HEK293 (cell line): Measurements from ENCODE around the gene LY6G6D.
A peak's percentile ranks its signal among the peaks of the same experiment; 100 is the strongest.

Experiments
- CTCF ChIP-seq: fragments of 450-650 bp; formaldehyde crosslinking; IDR thresholded peaks from 2 replicates; pipeline ENCODE4 v1.5.1; 2016; ENCODE audit warnings: missing biosample characterization, missing genetic modification characterization
- HOXD13 ChIP-seq: sonication (generic); formaldehyde crosslinking; IDR thresholded peaks from 2 replicates; pipeline ENCODE4 v1.8.0; 2022; ENCODE audit warnings: missing genetic modification reagents, borderline replicate concordance
- IKZF3 ChIP-seq: fragments of 450-650 bp; IDR thresholded peaks from 2 replicates; pipeline ENCODE4 v1.5.0; 2018; ENCODE audit warnings: missing biosample characterization, mild to moderate bottlenecking, missing genetic modification characterization, moderate library complexity
- MZF1 ChIP-seq: fragments of 450-650 bp; formaldehyde crosslinking; IDR thresholded peaks from 2 replicates; pipeline ENCODE4 v1.5.1; 2017; ENCODE audit warnings: missing biosample characterization, missing genetic modification characterization, borderline replicate concordance
- PRDM10 ChIP-seq: fragments of 450-650 bp; formaldehyde crosslinking; IDR thresholded peaks from 2 replicates; pipeline ENCODE4 v1.5.1; 2016; ENCODE audit warnings: missing biosample characterization, missing genetic modification characterization
- ZFP37 ChIP-seq: fragments of 450-650 bp; formaldehyde crosslinking; IDR thresholded peaks from 2 replicates; pipeline ENCODE4 v1.5.1; 2016; ENCODE audit warnings: missing biosample characterization, missing genetic modification characterization
- ZNF10 ChIP-seq: fragments of 450-650 bp; formaldehyde crosslinking; IDR thresholded peaks from 2 replicates; pipeline ENCODE4 v1.5.1; 2017; ENCODE audit warnings: missing biosample characterization, missing genetic modification characterization
- ZNF221 ChIP-seq: fragments of 450-650 bp; formaldehyde crosslinking; IDR thresholded peaks from 2 replicates; pipeline ENCODE4 v1.5.1; 2017; ENCODE audit warnings: missing biosample characterization, missing genetic modification characterization, borderline replicate concordance
- ZNF223 ChIP-seq: fragments of 450-650 bp; formaldehyde crosslinking; IDR thresholded peaks from 2 replicates; pipeline ENCODE4 v1.5.1; 2016; ENCODE audit warnings: missing biosample characterization, missing genetic modification characterization
- ZNF274 ChIP-seq, 2 experiments: fragments of 200-500 bp in 1 of 2; fragments of 450-650 bp in 1 of 2; sonication (Bioruptor generic) in 1 of 2; formaldehyde crosslinking in 1 of 2; IDR thresholded peaks; 2 replicates each; pipeline versions ENCODE4 v1.5.1 to v1.6.1; 2014 to 2016; ENCODE audit warnings: borderline replicate concordance in 1 of 2, inconsistent platforms in 1 of 2, low read length in 1 of 2, missing biosample characterization in 1 of 2, missing genetic modification characterization in 1 of 2
- ZNF280D ChIP-seq: fragments of 450-650 bp; formaldehyde crosslinking; IDR thresholded peaks from 2 replicates; pipeline ENCODE4 v1.5.1; 2016; ENCODE audit warnings: missing biosample characterization, missing genetic modification characterization
- ZNF302 ChIP-seq: fragments of 450-650 bp; formaldehyde crosslinking; IDR thresholded peaks from 2 replicates; pipeline ENCODE4 v1.5.1; 2016; ENCODE audit warnings: missing biosample characterization, missing genetic modification characterization, low read depth
- ZNF354C ChIP-seq: fragments of 450-650 bp; formaldehyde crosslinking; IDR thresholded peaks from 2 replicates; pipeline ENCODE4 v1.5.1; 2016; ENCODE audit warnings: missing biosample characterization, missing genetic modification characterization, low read depth, borderline replicate concordance
- ZNF768 ChIP-seq: fragments of 450-650 bp; formaldehyde crosslinking; IDR thresholded peaks from 2 replicates; pipeline ENCODE4 v1.5.1; 2018; ENCODE audit warnings: missing biosample characterization, mild to moderate bottlenecking, missing genetic modification characterization
- ZNF776 ChIP-seq: fragments of 450-650 bp; formaldehyde crosslinking; IDR thresholded peaks from 2 replicates; pipeline ENCODE4 v1.5.0; 2017; ENCODE audit warnings: missing biosample characterization, missing genetic modification characterization, borderline replicate concordance
- ZSCAN16 ChIP-seq: fragments of 450-650 bp; formaldehyde crosslinking; IDR thresholded peaks from 2 replicates; pipeline ENCODE4 v1.5.1; 2016; ENCODE audit warnings: missing biosample characterization, missing genetic modification characterization
- TF ChIP-seq, protein P1 (sequence below): fragments of 450-650 bp; formaldehyde crosslinking; IDR thresholded peaks from 2 replicates; pipeline ENCODE4 v1.5.1; 2016; ENCODE audit warnings: missing biosample characterization, missing genetic modification characterization
- TF ChIP-seq, protein P2 (sequence below): IDR thresholded peaks from 2 replicates; pipeline ENCODE4 v1.6.1; 2011; ENCODE audit warnings: mild to moderate bottlenecking, low read depth, low read length, borderline replicate concordance
- TF ChIP-seq, protein P3 (sequence below): fragments of 450-650 bp; IDR thresholded peaks from 2 replicates; pipeline ENCODE4 v1.5.1; 2018; ENCODE audit warnings: missing biosample characterization, missing genetic modification characterization

The LY6G6D gene

DNA sequence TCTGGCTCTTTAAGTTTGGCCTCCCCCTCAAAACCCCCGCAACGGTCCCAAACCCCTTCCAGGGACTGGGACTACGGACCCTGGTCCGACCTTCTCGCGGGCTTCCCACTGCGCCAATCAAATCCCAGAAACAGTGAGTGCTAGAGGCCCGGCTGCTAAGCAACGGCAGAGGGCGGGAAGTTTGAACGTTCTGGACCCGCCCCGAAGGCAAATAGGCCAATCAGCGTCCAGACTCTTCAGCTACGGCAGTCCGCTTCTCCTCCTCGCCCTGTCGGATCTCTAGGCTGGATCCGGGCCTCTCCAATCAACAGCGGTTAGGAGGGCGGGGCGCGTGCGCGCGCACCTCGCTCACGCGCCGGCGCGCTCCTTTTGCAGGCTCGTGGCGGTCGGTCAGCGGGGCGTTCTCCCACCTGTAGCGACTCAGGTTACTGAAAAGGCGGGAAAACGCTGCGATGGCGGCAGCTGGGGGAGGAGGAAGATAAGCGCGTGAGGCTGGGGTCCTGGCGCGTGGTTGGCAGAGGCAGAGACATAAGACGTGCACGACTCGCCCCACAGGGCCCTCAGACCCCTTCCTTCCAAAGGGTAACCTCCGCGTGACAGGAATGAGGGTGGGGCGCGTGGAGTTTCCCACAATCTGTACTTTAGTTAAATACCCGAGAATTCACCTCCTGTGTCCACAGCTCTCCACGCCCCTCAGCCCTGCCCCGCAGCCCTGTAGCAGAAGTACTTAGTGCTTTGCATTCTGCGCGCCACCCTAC lies 24.7 kb downstream of the LY6G6D start, which contains the start of gene MSH5 (continued):
- TF ChIP-seq ZNF280D (tag by site-specific recombination) (no peak), ZNF221 (tag by site-specific recombination) (no peak), ZFP37 (tag by site-specific recombination) (no peak), MZF1 (tag by site-specific recombination) (no peak), ZSCAN16 (no peak), PRDM10 (tag by site-specific recombination) (0 out of 2 replicates have a peak, but pooled peaks have one; percentile 61), ZNF10 (tag by site-specific recombination) (no peak), ZNF274 (IDR thresholded peaks at IDR 0.05; ENCODE audit: low read length) (no peak), ZNF274 (tag by site-specific recombination; IDR thresholded peaks at IDR 0.05; ENCODE audit: borderline replicate concordance) (no peak), ZNF776 (tag by site-specific recombination) (no peak), ZNF223 (tag by site-specific recombination) (no peak), IKZF3 (peak; percentile 94), ZNF302 (tag by site-specific recombination) (no peak), ZNF354C (tag by site-specific recombination) (no peak), CTCF (no peak), HOXD13 (CRISPR knock-in tag) (no peak), ZNF768 (tag by site-specific recombination) (no peak)
- TF ChIP-seq, protein P1, sequence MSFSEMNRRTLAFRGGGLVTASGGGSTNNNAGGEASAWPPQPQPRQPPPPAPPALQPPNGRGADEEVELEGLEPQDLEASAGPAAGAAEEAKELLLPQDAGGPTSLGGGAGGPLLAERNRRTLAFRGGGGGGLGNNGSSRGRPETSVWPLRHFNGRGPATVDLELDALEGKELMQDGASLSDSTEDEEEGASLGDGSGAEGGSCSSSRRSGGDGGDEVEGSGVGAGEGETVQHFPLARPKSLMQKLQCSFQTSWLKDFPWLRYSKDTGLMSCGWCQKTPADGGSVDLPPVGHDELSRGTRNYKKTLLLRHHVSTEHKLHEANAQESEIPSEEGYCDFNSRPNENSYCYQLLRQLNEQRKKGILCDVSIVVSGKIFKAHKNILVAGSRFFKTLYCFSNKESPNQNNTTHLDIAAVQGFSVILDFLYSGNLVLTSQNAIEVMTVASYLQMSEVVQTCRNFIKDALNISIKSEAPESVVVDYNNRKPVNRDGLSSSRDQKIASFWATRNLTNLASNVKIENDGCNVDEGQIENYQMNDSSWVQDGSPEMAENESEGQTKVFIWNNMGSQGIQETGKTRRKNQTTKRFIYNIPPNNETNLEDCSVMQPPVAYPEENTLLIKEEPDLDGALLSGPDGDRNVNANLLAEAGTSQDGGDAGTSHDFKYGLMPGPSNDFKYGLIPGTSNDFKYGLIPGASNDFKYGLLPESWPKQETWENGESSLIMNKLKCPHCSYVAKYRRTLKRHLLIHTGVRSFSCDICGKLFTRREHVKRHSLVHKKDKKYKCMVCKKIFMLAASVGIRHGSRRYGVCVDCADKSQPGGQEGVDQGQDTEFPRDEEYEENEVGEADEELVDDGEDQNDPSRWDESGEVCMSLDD = peak; percentile 84
- TF ChIP-seq, protein P2, sequence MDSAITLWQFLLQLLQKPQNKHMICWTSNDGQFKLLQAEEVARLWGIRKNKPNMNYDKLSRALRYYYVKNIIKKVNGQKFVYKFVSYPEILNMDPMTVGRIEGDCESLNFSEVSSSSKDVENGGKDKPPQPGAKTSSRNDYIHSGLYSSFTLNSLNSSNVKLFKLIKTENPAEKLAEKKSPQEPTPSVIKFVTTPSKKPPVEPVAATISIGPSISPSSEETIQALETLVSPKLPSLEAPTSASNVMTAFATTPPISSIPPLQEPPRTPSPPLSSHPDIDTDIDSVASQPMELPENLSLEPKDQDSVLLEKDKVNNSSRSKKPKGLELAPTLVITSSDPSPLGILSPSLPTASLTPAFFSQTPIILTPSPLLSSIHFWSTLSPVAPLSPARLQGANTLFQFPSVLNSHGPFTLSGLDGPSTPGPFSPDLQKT = no peak
- TF ChIP-seq, protein P3, sequence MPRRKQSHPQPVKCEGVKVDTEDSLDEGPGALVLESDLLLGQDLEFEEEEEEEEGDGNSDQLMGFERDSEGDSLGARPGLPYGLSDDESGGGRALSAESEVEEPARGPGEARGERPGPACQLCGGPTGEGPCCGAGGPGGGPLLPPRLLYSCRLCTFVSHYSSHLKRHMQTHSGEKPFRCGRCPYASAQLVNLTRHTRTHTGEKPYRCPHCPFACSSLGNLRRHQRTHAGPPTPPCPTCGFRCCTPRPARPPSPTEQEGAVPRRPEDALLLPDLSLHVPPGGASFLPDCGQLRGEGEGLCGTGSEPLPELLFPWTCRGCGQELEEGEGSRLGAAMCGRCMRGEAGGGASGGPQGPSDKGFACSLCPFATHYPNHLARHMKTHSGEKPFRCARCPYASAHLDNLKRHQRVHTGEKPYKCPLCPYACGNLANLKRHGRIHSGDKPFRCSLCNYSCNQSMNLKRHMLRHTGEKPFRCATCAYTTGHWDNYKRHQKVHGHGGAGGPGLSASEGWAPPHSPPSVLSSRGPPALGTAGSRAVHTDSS (tag by site-specific recombination) = peak; percentile 8; the same call in 1 of the 2 replicates
